ENCODE measurements around the gene COL9A3. TPM values are rescaled to one million over a fixed set of nuclear protein-coding genes. Genes with fewer than 3 reads are reported as not detected.
"Not testable (repeated sequence)": the region's sequence is repeated elsewhere in the genome, so short reads cannot be mapped to it uniquely, and the experiment has no call there.

The COL9A3 gene
- total and polyA plus RNA-seq, 5 donors = 4.3 to 13.0 (median 5.7) TPM

DNA sequence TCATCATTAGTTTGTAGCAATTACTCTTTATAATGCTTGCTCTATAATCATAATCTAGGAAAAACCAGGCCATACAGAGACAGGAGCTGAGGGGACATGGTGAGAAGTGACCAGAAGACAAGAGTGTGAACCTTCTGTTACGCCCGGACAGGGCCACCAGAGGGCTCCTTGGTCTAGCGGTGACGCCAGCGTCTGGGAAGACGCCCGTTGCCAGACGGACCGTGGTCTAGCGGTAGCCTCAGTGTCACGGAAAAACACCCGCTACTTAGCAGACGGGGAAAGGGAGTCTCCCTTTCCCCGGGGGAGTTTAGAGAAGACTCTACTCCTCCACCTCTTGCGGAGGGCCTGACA is 56.8 kb downstream of the COL9A3 start:
- intact Hi-C loops (cut with DNase I) = loop anchor here in 2 of 4 donors (5.0 to 10.0 kb wide), 2 partner anchors 134 to 141 kb away; partner anchors contain the start of gene BHLHE23 (in 1 of the 2)
- not testable (repeated sequence) for H3K9me3 ChIP-seq (ENCODE audit: control insufficient read depth, low read length); ATAC-seq; H3K27me3 ChIP-seq (ENCODE audit: control insufficient read depth, insufficient read depth); H3K4me3 ChIP-seq (ENCODE audit: low read length); H3K4me1 ChIP-seq (ENCODE audit: control insufficient read depth, insufficient read depth, low read length); H3K27ac ChIP-seq (ENCODE audit: low read length)
- 5% methylated on average over 15 of the region's 15 CpGs for WGBS
- peak; percentile 80 to 92 (median 92) for DNase-seq

- Histone ChIP-seq H3K9me3 (ENCODE audit: control insufficient read depth, low read length) (no peaks in the 10 kb centered on the region), H3K4me3 (ENCODE audit: low read length) (no peak overlapping the region), H3K27ac (ENCODE audit: low read length) (no peak overlapping the region), H3K4me1 (ENCODE audit: control insufficient read depth, insufficient read depth, low read length) (peaks cover 8% of the 10 kb centered on the region), H3K27me3 (ENCODE audit: control insufficient read depth, insufficient read depth) (no peaks in the 10 kb centered on the region)
- ATAC-seq (no peak), DNase-seq (peak in 1 of 3 donors; percentile 37)
- intact Hi-C loops (cut with DNase I) = loop anchor here (5.0 to 10.0 kb wide), 2 partner anchors 132 to 140 kb away; partner anchors contain the start of gene BHLHE23 (in 3 of the 4)
- 85% methylated on average over 11 of the region's 14 CpGs for WGBS
Observed at GRCh38 chr20:62874964-62875344, 58.1 kb downstream of the COL9A3 start.

GRCh38 chr20:62875419-62876361 is 58.8 kb downstream of the COL9A3 start:
- ATAC-seq (peak; percentile 85 to 89), DNase-seq (peak; percentile 89 to 94 (median 92))
- 31% methylated on average over 34 of the region's 34 CpGs for WGBS
- Histone ChIP-seq H3K27me3 (ENCODE audit: control insufficient read depth, insufficient read depth) (no peaks in the 10 kb centered on the region), H3K4me3 (ENCODE audit: low read length) (no peak overlapping the region), H3K4me1 (ENCODE audit: control insufficient read depth, insufficient read depth, low read length) (peaks cover 8% of the 10 kb centered on the region), H3K27ac (ENCODE audit: low read length) (peak overlapping the region; percentile 85), H3K9me3 (ENCODE audit: control insufficient read depth, low read length) (no peaks in the 10 kb centered on the region)
- intact Hi-C loops (cut with DNase I) = loop anchor here in 3 of 4 donors (5.0 to 10.0 kb wide), 2 partner anchors 132 to 139 kb away; partner anchors contain the start of gene BHLHE23 (in 2 of the 3)

GRCh38 chr20:62876501-62876901 is 59.7 kb downstream of the COL9A3 start:
- H3K4me3 ChIP-seq (ENCODE audit: low read length) = no peak overlapping the region
- 55% methylated on average over 13 of the region's 13 CpGs for WGBS
- H3K9me3 ChIP-seq (ENCODE audit: control insufficient read depth, low read length) = no peaks in the 10 kb centered on the region
- intact Hi-C loops (cut with DNase I) = loop anchor here in 3 of 4 donors (5.0 to 10.0 kb wide), 2 partner anchors 131 to 138 kb away; partner anchors contain the start of gene BHLHE23 (in 2 of the 3)
- DNase-seq = no peak
- no peaks in the 10 kb centered on the region for H3K27me3 ChIP-seq (ENCODE audit: control insufficient read depth, insufficient read depth)
- H3K27ac ChIP-seq (ENCODE audit: low read length) = peak overlapping the region; percentile 85
- peak; percentile 2 to 9 for ATAC-seq
- H3K4me1 ChIP-seq (ENCODE audit: control insufficient read depth, insufficient read depth, low read length) = peaks cover 8% of the 10 kb centered on the region

- ATAC-seq (peak; percentile 94), DNase-seq (peak; percentile 93 to 97 (median 97))
- H3K4me1 ChIP-seq (ENCODE audit: control insufficient read depth, insufficient read depth, low read length) = peaks cover 8% of the 10 kb centered on the region
- intact Hi-C loops (cut with DNase I) = loop anchor here in 3 of 4 donors (5.0 to 10.0 kb wide), 2 partner anchors 130 to 138 kb away; partner anchors contain the start of gene BHLHE23 (in 2 of the 3)
- H3K4me3 ChIP-seq (ENCODE audit: low read length) = no peak overlapping the region
- no peaks in the 10 kb centered on the region for H3K27me3 ChIP-seq (ENCODE audit: control insufficient read depth, insufficient read depth)
- peak overlapping the region; percentile 85 for H3K27ac ChIP-seq (ENCODE audit: low read length)
- 37% methylated on average over 48 of the region's 48 CpGs for WGBS
- H3K9me3 ChIP-seq (ENCODE audit: control insufficient read depth, low read length) = no peaks in the 10 kb centered on the region
Observed at GRCh38 chr20:62876902-62877816, 60.3 kb downstream of the COL9A3 start.

DNA sequence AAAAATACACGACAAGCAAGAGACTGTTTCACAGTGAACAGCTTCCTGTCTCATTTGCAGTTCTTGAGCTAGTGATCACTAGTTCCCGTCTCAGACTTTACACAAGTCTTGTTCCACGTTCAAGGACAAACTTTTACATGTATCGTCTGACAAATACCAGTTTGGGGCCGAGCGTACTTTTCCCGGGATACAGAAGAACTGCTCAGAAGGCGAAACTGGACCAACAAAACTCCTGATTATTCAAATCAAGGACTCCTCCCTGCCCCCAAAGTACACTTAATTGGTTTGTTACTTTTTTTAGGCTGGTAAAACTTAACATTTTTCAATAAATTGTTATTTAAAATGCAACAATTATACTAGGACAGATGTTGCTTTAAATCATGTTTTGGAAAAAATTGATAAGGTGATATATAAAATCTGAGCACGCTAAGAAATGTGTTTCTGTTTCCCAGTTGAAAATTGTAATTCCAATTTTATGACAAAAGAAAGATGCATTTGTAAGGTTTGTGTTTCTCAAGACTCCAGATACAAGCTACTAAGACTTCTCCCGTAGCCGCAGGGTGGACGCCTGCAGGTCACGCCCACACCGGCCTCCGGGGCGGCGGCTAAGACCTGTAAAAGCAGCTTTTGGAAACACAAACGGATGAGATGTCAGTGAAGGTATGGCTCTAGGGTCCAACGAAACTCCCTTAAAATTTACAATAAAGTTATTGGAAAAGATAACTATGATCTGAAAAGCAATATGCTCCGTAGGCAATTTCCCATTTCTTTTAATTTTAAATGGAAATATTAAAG is 61.6 kb downstream of the COL9A3 start:
- no peak for ATAC-seq
- peak in 1 of 3 donors; percentile 25 for DNase-seq
- Histone ChIP-seq H3K4me1 (ENCODE audit: control insufficient read depth, insufficient read depth, low read length) (peaks cover 8% of the 10 kb centered on the region), H3K27ac (ENCODE audit: low read length) (no peak overlapping the region), H3K27me3 (ENCODE audit: control insufficient read depth, insufficient read depth) (no peaks in the 10 kb centered on the region), H3K4me3 (ENCODE audit: low read length) (no peak overlapping the region), H3K9me3 (ENCODE audit: control insufficient read depth, low read length) (no peaks in the 10 kb centered on the region)
- WGBS = 87% methylated on average over 20 of the region's 20 CpGs
- intact Hi-C loops (cut with DNase I) = loop anchor here in 3 of 4 donors (5.0 to 10.0 kb wide), 2 partner anchors 129 to 136 kb away; partner anchors contain the start of gene BHLHE23 (in 2 of the 3)

- H3K9me3 ChIP-seq (ENCODE audit: control insufficient read depth, low read length) = no peaks in the 10 kb centered on the region
- H3K27ac ChIP-seq (ENCODE audit: low read length) = no peak overlapping the region
- intact Hi-C loops (cut with DNase I) = loop anchor here in 3 of 4 donors (5.0 to 10.0 kb wide), 2 partner anchors 128 to 135 kb away; partner anchors contain the start of gene BHLHE23 (in 2 of the 3)
- no peaks in the 10 kb centered on the region for H3K27me3 ChIP-seq (ENCODE audit: control insufficient read depth, insufficient read depth)
- no peak overlapping the region for H3K4me3 ChIP-seq (ENCODE audit: low read length)
- 80% methylated on average over 80 of the region's 80 CpGs for WGBS
- ATAC-seq = no peak
- peak in 1 of 3 donors; percentile 58 for DNase-seq
- H3K4me1 ChIP-seq (ENCODE audit: control insufficient read depth, insufficient read depth, low read length) = peaks cover 8% of the 10 kb centered on the region
Observed at GRCh38 chr20:62879275-62880146, 62.7 kb downstream of the COL9A3 start.

DNA sequence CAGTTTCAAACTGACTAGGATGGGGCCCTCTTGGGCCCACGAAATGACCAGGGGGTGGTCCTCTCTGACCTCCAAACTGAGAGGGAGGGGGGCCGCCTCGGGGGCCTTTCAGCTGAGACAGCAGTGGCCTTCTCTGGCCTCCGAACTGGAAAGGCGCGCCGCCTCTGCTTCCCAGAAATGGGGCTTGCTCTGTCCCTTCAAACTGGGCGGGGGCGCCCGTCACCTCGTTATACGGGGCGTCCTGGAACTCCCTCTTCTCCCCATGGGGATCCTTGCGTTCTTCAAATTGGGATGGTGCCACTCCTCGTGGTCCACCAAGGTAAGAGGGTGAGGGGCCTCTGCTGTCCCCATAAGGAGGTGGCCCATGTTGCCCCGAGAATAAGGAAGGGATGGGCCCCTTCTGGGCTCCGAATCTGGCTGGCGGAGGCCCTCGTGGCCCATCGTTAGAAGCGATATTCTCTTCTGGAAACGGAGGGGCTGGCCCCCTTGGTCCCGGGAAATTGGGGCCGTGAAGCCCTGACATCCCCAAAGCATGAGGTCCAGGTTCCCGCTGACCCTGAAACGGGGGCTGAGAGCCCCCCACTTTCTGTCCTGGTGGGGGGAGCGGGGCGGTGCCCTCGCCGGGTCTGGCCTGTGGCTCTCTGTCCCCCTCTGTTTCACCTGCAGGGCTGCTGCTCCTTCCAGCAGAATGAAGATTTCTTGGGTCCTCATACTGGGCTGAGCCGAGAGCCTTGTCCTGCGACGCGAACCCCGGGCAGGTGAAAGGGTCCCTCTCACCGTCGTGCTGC is 63.5 kb downstream of the COL9A3 start:
- H3K4me3 ChIP-seq (ENCODE audit: low read length) = no peak overlapping the region
- 95% methylated on average over 37 of the region's 37 CpGs for WGBS
- DNase-seq = peak in 1 of 3 donors; percentile 45
- intact Hi-C loops (cut with DNase I) = no loop called here
- H3K27me3 ChIP-seq (ENCODE audit: control insufficient read depth, insufficient read depth) = no peaks in the 10 kb centered on the region
- H3K27ac ChIP-seq (ENCODE audit: low read length) = no peak overlapping the region
- ATAC-seq = no peak
- H3K9me3 ChIP-seq (ENCODE audit: control insufficient read depth, low read length) = no peaks in the 10 kb centered on the region
- peaks cover 8% of the 10 kb centered on the region for H3K4me1 ChIP-seq (ENCODE audit: control insufficient read depth, insufficient read depth, low read length)
